HG02623 (cell line): ENCODE data around the gene DRAM2.
"Not testable (repeated sequence)": the region's sequence is repeated elsewhere in the genome, so short reads cannot be mapped to it uniquely, and the experiment has no call there.

ENCODE experiments used
- ATAC-seq: cut with Tn5 transposase; IDR thresholded peaks from one replicate; pipeline ENCODE4 v1.9.1; 2021; ENCODE audit warnings: moderate library complexity; ENCODE audit not compliant: unreplicated experiment

The DRAM2 gene

DNA sequence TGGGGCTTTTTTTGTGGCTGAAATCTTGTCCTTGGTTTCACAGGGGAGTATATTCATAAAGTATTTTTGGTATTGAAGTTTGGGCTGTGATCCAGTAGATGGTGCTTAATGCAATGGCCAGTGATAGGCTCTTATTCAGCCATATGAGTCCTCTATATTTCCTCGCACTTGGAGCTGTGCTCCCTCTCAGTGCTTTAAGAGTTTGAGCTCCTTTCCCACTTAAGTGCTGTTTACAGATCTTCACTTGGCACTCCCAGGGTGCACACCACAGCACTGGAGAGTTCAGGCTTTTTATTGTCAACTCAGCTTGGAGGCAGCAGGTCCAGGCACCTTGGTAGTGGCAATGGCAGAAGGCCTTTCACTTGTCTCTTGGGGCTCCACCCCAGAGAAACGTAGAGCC, 54.9 kb downstream of the DRAM2 start:
- ATAC-seq = no peak

DNA sequence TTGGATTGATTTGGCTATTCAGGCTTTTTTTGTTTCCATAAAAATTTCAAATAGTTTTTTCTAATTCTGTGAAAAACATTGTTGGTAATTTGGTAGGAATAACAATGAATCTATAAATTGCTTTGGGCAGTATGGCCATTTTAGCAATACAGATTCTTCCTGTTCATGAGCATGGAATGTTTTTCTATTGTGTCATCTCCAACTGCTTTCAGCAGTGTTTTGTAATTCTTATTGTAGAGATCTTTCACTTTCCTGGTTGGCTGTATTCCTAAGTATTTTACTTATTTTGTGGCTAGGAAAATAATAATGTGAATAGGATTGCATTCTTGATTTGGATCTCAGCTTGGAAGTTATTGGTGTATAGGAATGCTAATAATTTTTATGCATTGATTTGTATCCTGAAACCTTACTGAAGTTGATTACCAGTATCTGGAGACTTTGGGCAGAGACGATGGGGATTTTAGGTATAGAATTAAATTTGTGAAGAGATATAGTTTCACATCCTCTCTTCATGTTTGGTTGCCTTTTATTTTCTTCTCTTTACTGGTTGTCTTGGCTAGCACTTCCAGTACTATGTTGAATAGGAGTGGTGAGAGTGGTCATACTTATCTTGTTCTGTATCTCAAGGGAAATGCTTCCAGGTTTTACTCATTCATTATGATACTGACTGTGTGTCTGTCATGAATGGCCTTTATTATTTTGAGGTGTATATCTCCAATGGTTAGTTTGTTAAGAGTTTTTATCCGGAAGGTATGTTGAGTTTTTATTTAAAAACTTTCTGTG, 57.3 kb downstream of the DRAM2 start:
- ATAC-seq = no peak

DNA sequence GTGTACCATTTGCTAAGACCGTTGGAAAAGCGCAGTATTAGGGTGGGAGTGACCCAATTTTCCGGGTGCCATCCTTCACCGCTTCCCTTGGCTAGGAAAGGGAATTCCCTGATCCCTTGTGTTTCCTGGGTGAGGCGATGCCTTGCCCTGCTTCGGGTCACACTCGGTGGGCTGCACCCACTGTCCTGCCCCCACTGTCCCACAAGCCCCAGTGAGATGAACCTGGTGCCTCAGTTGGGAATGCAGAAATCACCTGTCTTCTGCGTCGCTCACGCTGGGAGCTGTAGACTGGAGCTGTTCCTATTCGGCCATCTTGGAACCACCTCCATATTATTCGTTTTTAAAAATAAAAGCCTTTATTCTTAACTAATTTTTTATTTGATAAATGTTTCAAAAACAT, 60.6 kb downstream of the DRAM2 start:
- ATAC-seq = not testable (repeated sequence)

DNA sequence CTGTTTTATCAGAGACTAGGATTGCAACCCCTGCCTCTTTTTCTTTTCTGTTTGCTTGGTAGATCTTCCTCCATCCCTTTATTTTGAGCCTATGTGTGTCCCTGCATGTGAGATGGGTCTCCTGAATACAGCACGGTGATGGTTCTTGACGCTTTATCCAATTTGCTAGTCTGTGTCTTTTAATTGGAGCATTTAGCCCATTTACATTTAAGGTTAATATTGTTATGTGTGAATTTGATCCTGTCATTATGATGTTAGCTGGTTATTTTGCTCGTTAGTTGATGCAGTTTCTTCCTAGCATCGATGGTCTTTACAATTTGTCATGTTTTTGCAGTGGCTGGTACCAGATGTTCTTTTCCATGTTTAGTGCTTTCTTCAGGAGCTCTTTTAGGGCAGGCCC, 62.6 kb downstream of the DRAM2 start:
- not testable (repeated sequence) for ATAC-seq
